Ramos (cell line): ENCODE data around the gene GALNT14.

Experiments
- in situ Hi-C: fragments of 300-500 bp; cut with MboI; formaldehyde crosslinking; loops from one replicate; pipeline ENCODE4 v1.14.3; 2022; ENCODE audit warnings: low sequenced_read_pairs; ENCODE audit not compliant: unreplicated experiment

GALNT14 gene

DNA sequence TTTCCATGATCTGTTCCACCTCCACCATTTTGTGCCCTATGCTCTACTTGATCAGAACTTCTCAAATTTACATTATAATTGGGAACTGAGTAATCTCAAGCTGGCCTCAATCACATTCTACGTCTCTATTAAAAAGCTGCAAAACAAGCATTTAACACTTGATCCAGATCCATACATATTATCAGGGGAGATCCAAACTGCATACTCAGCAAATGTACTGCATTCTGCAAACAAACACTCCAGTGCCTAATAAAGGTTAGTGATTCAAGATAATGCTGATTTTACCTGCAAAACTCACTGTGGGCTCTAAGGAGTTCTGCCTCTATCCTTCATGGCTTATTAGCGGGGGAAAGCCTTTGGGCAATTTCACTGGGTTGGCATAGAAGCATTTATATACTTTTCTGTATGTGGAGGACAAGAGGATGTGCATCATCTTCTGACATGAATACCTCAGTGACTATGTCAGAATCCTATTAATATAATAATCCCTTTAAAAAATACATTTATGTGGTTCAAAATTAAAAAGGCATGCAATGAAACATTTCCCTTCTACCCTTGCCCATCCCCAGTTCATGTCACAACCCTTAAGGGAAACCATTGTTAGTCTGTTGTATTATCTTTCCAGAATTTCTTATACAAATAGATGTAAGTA, 40.2 kb downstream of the GALNT14 start:
- in situ Hi-C loops = no loop called here

DNA sequence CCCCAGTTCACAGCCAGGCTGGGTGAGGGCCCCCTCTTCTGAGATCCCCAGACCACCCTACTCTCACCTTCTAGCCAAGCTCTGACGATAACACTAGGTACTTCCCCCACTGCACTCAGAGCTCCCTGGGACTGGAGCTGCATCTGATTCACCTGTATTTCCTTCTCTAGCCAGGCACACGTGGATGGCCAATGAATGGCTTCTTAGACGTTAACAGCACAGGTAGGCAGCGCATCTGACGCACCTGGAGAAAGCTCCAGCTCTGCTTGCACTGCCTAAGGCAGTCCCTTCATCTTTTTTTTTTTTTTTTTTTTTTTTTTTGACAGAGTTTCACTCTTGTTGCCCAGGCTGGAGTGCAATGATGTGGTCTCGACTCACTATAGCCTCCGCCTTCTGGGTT, 48.1 kb downstream of the GALNT14 start:
- in situ Hi-C loops = no loop called here

DNA sequence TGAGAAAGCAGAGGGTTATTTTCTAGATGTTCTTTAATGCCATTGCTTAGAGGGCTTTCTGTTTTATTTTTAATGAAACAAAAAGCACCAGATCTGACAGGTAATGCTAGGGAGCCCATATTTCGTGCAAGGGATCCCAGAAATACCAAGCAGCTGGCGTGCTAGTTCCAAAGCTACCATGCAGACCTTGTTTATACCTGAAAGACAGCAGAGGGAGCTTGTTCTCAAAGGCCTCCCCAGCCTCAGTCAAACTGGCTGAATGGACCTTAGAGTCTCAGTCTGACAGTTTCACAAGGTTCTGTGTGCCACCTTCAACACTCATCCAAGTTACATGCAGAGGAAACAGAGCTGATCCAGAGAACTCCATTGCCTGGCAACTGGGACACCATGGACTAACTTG, 48.6 kb downstream of the GALNT14 start:
- in situ Hi-C loops = no loop called here

DNA sequence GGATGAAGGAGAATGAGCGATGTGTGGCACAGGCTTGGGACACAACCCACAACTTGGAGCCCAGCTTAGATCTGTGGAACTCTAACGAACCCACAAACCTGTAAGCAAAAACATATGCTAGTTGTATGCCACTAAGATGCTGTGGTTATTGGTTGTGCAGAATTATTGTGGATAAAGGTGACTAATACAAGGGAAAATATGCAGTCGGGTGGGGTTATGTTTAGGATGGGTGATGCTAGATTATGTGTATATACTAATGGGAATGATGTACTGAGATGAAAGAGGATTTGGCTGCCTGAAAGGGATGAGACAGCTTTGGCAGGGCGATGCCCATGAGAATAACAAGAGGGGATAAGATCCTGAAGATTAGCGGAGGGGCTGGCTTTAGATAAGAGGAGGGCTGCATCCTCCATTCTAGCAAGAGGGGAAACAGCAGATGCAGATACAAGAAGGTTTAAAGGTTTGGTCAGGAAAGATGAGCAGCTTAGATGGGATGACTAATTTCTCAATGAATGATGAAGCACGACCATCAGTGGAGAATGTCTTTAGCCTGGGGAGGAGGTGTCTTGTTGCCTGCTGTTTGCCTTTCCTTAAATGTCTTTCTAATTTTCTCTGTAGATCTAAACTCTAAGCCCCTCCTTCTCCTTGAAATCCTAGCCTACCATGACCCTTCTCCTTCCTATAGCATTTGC, 49.6 kb downstream of the GALNT14 start:
- in situ Hi-C loops = no loop called here

DNA sequence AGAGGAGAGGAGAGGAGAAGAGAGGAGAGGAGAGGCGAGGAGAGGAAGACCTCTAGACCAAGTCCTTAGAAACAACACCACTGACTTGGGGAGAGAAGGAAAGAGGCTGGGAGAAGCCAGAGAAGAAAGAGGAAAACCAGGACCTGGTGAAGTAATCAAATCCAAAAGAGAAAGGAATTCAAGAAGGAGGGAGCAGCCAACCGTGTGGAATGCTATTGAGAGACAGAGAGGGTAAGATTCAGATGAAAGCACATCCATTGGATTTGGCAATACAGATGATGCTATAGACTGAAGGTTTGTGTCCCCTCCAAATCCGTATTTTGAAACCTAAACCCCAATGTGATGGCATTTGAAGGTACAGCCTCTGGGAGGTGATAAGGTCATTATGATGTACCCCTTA, 50.7 kb downstream of the GALNT14 start:
- in situ Hi-C loops = no loop called here

DNA sequence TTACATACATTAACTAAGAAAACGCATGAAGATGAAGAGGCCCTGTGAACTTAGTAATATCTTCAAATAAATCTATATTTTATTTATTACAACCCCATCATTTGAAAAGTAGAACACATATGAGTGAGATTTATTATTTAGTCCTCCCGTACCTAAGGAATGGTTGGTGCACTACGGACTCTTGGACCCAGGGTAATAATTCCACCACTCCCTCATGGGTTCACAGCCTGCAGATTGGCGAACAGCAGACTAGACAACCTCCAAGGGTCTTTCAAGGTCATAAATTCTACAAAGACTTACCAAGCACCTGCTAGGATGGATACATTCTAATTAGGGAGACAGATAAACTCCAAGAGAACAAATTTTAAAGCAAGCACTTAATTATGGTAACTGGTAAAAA, 51.6 kb downstream of the GALNT14 start:
- in situ Hi-C loops = no loop called here

DNA sequence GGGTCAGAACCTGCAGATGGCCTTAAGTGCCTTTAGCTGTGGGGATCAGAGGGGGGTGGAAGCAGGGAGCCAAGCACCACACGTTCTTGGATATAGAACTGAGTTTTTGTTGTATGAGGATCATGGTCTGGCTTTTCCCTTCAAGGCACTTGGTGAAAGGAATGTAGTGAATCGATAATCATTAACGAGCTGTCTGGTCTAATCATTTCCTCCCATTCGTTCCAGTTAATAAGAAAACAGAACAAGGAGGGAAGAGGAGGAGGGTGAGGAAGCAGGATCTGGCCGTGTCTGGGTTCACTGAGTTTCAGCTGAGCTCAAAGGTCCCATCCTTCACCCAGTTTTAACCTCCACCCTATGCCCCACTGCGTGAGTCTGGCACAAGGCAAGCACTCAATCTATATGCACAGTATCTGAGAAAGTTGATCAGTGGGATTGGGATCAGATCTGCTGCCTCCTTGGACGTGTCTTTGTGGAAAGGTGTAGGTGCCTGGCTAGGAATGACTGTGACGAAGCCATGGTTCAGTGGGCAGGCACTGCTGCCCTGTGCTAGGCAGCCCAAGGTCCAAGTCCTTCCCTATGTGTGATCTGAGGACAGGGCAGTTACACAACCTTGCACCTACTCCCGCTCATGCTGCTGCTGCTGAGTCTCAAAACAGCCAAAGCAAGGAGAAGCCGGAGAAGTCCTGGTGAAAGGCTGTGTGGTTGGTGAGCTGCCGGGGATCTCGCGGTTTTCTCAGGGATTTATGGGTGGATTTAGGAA, 54.8 kb downstream of the GALNT14 start:
- in situ Hi-C loops = no loop called here

DNA sequence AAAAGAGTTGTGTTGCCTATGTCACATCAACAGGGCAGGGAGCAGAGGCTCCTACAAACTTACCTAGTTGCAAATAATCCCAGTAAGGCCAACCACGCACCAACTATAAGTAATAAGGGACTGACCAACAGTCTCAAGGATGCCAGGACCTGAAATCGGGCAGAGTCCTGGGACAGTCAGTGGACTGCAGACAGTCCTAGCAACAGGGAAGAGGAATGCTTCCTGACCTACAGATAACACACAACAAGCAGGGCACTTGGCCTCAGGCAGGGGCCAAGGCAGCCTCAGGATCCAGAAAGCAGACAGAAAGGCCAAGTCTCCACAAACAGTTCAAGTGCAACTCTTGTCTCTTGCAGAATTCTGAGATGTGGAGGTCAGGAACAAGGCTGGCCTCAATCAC, 56.2 kb downstream of the GALNT14 start:
- in situ Hi-C loops = no loop called here

DNA sequence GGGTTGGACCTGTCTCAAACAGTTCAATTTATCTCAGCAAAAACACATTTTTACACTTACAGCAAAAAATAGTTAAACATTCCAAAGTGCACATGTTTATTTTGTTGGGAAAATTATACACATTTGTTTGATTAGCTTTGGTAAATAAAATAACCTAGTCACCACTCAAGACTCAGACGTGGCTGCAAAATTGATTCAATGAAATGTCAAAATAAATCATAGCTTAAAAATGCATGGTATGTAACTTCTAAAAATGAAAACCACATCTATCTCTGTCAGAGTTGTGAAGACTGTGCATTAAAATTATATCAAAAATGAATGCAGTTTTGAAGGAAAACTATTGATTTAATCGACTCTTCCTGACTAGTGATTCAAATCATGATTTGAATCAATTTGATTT, 56.7 kb downstream of the GALNT14 start:
- in situ Hi-C loops = no loop called here

DNA sequence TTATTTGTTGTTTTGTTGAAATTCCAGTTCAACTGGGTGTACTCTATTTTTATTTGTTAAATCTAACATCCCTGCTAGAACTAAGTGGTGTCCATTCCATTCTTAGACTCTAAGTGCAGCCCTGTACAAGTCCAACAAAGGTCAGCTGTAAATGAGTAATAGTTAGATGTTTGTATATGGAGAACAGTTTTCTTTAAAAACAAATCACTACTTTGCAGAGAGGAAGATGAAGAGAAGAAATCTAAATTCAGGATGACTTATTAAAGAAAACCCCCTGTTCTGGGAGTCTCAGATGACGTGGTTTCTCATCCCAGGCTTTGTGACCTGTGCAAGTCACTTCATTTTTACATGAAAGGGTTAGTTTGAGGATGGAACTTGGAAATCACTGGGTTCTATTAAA, 57.9 kb downstream of the GALNT14 start:
- in situ Hi-C loops = no loop called here

DNA sequence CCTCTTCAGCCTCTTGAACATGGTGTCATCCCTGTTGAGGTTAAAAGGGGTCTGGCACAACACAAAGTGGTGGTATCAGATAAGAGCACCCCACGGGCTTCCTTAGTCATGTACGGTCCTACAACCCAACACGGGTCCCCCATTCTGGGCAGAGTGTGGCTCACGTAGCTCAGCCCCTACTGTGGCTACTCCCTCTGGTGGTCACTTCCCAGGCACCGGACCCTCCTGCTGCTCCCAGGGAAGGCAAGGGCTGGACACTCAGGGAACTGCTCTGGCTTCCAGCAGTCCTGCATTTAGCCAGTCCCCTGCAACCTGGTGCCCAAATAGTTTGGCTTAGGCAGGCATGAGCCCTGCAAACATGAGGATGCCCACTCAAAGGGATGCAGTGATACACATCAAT, 58.6 kb downstream of the GALNT14 start:
- in situ Hi-C loops = no loop called here

DNA sequence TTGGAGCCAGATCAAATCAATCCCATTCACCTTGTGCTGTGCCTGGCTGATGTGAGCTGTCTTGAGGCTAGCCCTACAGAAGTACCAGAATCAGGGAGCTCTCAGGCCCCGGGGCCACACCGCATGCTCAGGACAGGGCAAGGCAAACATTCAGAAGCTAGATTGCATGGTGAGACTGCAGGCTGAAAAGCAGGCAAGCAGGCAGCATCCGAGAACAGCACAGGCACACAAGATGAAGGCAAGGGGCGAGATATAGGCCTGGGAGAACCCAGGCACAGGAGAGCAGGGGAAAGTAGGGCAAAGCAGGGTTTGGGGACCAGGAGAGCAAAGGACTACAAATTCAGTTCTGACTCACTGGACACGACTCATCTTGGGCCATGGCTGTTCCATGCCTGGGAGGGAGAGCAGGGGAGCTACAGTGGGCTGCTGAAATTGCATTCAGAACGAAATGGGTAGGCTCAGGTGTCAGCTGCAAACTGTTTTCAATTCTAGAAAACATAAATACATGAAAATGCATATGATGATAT, 59.6 kb downstream of the GALNT14 start:
- in situ Hi-C loops = no loop called here

DNA sequence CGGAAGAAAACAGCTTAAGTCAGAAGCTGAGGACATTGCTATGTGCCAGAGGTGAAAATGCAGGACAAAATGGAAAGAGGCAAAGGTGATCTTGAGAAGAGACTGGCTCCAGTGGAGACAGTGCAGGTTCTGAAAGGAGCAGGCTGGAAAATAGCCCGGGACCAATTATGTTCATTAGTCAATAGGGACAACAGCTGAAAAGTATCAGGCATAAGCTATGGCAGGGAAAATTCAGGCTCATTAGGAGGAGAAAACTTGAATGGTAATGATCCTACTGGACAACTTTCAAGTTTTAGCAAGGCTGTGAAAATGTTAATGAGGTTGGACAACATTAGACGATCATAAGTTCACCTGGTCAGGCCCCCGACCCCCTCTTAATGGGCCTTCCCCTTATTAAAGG, 60.2 kb downstream of the GALNT14 start:
- in situ Hi-C loops = no loop called here

DNA sequence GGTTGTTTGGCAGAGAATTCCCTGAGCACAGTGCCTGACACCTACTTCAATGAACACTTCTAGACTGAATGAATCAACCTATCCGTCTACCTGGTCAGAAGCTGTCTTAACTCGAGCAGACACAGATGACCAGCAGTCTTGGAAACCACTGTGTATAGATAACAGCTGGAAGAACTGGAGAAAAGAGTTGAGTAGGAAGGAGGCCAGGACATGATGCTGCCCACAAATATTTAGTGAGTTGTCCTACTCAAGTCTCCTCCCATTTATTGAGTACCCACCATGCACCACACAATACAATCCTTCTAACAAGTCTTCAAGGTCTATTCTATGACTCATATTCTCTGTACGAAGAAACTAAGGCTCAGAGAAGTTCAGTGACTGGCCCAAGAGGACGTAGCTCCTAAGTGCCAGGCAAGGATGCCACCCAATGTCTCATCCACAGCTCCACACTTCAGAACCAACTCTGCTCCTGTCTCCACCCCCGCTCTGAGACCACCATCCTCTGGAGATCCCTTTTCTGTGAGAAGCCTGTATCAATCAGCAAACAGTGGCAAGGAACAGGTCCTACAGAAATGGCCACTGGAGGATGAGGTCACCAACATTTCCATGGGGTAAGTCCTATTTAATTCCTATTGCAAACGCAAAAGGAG, 62.2 kb downstream of the GALNT14 start:
- in situ Hi-C loops = no loop called here

DNA sequence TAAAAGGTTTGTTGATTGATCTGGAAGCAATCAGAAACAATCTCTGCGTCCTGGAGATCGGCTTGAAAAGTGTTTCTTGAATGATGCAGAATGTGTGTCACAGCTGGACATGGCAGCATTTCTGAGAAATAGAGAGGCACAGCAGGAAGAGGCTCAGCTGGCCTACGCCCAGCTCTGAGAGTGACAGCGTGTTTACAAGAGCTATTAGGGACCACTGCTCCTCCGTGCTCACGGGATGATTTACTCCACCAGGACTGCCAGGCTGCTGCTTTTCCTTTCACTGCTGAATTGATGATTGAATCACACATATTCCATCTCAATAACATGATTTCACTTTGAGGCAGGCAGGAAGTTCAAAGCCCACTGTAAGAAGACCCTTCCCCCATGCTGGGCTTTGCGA, 62.8 kb downstream of the GALNT14 start:
- in situ Hi-C loops = no loop called here

DNA sequence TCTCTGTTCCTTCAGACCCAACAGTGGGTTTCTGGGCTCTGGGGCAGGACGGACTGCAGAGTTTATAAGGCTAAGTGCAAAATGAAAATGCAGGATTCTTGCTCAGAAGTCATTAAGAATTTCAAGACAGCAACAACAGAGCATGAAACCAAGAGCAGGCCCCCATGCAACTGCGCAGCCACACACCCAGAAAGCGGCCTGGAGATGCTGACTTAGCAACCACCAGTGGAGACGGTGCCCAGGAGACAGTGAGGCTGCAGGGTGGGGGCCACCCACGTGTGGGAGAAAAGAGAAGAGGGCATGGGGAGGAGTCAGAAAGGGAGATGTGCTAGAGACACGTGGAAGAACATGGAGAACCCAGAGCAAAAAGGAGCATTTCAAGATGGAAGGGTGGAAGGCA, 66.5 kb downstream of the GALNT14 start:
- in situ Hi-C loops = no loop called here

DNA sequence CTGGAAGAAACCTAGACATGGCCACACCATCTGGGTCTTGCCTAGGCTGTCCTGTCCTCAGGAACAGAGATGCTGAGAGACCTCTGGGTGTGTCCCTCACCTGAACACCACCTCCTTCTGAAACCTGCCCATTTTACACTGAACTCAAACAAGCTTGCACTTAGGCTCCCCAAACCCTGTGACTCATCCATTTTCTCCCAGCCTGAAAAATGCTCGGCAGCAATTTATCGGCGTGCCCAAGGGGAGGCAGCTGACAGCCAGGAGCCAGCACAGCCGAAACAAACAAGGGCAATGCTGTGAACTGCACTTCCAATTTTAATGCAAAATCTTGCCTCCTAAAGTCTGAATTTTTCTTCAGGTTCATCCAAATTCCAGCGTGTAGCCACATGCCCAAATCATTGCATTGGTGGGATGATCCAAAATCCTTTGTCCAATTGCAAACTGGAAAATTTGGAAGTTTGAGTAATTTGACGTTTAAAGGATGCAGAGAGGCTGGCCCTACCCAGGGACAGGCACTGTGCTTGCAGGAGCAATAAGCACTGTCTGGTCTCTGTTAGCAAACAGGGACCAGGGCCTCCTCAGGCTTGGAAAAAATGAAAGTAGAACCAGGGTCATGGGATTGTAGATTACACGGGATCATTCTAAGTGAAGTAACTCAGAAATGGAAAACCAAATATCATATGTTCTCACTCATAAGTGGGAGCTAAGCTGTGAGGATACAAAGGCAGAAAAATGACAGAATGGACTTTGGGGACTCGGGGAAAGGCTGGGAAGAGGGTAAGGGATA, 67.7 kb downstream of the GALNT14 start:
- in situ Hi-C loops = no loop called here

DNA sequence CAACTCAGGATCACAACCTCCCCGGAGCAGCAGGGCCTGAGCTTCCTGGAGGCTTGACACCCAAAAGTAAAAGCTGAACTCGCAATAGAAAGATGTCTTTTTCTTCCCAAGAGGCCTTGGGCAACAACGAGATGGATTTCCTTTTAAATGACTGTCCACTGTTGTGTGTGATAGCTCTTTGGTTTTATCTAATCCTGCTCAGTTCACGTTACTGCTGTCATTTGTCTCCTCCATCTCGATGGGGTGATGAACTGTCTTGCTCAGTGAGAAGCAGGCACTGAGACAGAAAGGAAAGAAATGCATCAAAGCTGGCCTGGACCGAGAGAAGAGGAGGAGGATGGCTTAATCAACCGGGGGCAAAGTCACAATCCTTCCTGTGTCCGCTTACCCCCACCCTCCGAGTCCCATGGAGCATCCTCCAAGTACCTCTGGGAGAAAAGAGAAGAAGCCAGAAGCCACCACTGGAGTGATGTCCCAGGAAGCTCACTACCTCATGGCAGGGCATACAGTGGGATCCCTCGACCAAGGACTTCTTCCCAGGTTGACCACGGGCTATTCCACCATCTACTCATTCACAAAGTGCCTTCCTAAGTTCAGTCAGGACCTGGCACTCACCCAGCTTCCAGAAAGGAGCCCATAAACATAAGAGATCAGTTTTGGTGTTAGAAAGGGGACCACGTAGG, 68.5 kb downstream of the GALNT14 start:
- in situ Hi-C loops = no loop called here

DNA sequence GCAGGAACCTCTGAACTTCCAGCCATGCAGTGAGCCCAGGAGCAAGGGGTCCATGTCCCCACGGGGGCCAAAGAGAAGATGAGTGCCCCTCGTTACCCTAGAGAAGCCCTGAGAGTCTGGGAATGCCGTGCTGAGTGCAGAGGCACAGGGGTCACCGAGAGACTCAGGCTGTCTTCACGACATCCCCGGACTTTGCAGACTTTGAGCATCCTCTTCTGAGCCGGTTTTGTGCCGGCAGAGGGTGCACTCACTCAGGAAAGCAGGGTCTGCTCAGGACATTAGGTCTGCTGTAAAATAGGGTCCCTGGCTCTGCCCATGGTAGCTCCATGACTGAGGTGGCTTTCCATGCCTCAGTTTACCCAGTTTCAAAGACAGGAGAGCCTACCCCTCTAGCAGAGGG, 71.0 kb downstream of the GALNT14 start:
- in situ Hi-C loops = no loop called here

DNA sequence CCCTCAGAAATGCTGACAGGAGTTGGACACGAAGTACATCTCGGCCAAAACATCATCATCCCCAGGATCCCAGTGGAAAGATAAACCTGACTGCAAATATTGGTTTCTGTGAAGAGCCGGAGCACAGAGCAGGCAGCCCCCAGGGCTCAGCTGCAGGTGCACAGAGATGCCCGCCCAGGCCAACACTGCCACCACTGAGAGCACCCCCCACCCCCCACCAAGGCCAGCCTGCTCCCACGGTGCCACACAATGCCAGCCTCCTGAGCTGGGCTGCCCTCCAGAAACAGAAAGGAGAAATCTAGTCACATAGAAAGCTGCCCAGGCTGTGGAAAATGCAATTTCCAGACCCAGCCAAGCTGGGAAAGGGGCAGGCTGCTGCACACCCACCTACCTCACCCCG, 71.7 kb downstream of the GALNT14 start:
- in situ Hi-C loops = no loop called here
